Measurements from ENCODE around the gene EXOC3L4.

Gene EXOC3L4

GRCh38 chr14:103121846-103122584 is 27.5 kb downstream of the EXOC3L4 start:
- no peak for DNase-seq (ENCODE audit: low read depth)

- DNase-seq (ENCODE audit: low read depth): no peak
Measured at GRCh38 chr14:103122585-103122946, 28.0 kb downstream of the EXOC3L4 start.

- no peak for DNase-seq (ENCODE audit: low read depth)
Measured at GRCh38 chr14:103122947-103123633, 28.6 kb downstream of the EXOC3L4 start, which contains the start of gene TNFAIP2. Gene TNFAIP2, plus strand, starts transcription at chr14:103123461. Its CDS starts 2,997 bp downstream, at chr14:103126458.

- no peak for DNase-seq (ENCODE audit: low read depth)
Measured at GRCh38 chr14:103123634-103124500, 29.3 kb downstream of the EXOC3L4 start.

- DNase-seq (ENCODE audit: low read depth): no peak
Measured at GRCh38 chr14:103124501-103125001, 30.0 kb downstream of the EXOC3L4 start.

GRCh38 chr14:103125098-103126070 is 30.9 kb downstream of the EXOC3L4 start:
- DNase-seq (ENCODE audit: low read depth): no peak

- no peak for DNase-seq (ENCODE audit: low read depth)
Measured at GRCh38 chr14:103126088-103126872, 31.8 kb downstream of the EXOC3L4 start.

GRCh38 chr14:103126873-103127304 is 32.4 kb downstream of the EXOC3L4 start:
- DNase-seq (ENCODE audit: low read depth): no peak

- no peak for DNase-seq (ENCODE audit: low read depth)
Measured at GRCh38 chr14:103127356-103127755, 32.8 kb downstream of the EXOC3L4 start.

GRCh38 chr14:103127861-103128598 is 33.5 kb downstream of the EXOC3L4 start:
- no peak for DNase-seq (ENCODE audit: low read depth)

- no peak for DNase-seq (ENCODE audit: low read depth)
Measured at GRCh38 chr14:103128631-103129300, 34.2 kb downstream of the EXOC3L4 start.

GRCh38 chr14:103129301-103130016 is 34.9 kb downstream of the EXOC3L4 start:
- DNase-seq (ENCODE audit: low read depth): no peak

- no peak for DNase-seq (ENCODE audit: low read depth)
Measured at GRCh38 chr14:103130017-103130764, 35.7 kb downstream of the EXOC3L4 start.

GRCh38 chr14:103130965-103131364 is 36.4 kb downstream of the EXOC3L4 start:
- DNase-seq (ENCODE audit: low read depth): no peak

- no peak for DNase-seq (ENCODE audit: low read depth)
Measured at GRCh38 chr14:103131580-103131979, 37.1 kb downstream of the EXOC3L4 start.

GRCh38 chr14:103132381-103133209 is 38.1 kb downstream of the EXOC3L4 start:
- DNase-seq (ENCODE audit: low read depth): no peak

All from T follicular helper cell (primary cell).